Activated CD4-positive, alpha-beta T cell treated with anti-CD3 and anti-CD28 coated beads, Interleukin-10, Interleukin-2, amounts not matched to agents 100 ng/mL and 50 ng/mL, durations not matched to agents 16 hours and 8 hours (primary cell): ENCODE data around the gene GOLGA7B.

Experiments used
- DNase-seq: peaks from one replicate; pipeline ENCODE4 v3.0.0-alpha.2; 2020

The GOLGA7B gene

DNA sequence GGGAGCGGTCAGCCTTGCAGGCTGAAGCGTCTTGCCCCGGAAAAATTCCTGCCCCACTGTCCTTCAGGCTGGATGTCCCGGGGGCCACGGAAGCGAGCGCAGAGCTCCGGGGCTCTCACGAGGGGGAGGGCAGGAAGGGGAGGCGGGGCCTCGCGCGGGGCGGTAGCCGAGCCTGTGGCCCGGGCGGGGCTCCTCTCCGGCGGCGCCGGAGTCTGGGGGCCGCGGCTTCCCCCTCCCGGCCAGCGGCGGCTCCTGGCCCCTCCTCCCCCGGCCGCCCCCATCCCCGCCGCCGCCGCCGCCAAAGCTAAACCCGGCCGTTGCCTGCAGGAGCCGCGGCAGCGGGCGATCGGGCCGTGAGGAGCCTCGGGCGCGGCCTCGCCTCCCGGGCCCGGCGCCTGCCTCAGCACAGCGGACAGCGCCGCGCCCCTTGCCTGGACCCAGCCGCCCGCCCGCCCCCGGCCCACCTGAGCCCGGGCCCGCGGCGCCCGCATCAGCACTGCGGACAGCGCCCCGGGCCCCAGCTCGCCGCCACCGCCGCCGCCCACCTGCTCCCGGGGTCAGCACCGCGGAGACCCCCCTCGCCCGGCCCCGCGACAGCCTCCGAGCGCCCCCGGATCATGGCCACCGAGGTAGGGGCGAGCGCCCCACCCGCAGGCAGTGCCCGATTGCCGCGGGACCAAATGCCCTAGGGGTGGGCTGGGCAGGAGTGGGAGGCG, at the start of gene GOLGA7B:
Gene GOLGA7B, plus strand, starts transcription at position 157 of the 716 bp plus-strand sequence. Its CDS starts 461 bp downstream, at position 618.
- peak; percentile 50 for DNase-seq

DNA sequence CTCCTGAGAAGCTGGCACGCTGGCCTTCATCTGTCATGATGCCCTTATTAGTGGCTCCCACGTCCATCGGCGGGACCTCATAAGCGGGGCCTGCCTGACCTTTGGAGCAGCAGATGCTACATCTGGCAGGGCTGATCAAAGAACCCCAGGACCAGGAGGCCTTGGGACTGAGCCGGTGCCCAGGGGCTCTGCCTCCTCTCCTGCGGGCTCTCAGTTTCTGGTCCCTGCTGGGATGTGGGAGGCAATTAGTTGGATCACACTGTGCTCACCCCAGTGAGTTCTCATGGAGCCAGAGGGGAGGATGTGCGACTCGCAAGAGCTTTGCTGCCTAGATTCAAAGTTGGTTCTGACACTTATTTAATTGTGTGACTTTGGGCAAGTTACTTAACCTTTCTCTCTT, 49.2 kb upstream of the GOLGA7B start:
- DNase-seq, result no peak

DNA sequence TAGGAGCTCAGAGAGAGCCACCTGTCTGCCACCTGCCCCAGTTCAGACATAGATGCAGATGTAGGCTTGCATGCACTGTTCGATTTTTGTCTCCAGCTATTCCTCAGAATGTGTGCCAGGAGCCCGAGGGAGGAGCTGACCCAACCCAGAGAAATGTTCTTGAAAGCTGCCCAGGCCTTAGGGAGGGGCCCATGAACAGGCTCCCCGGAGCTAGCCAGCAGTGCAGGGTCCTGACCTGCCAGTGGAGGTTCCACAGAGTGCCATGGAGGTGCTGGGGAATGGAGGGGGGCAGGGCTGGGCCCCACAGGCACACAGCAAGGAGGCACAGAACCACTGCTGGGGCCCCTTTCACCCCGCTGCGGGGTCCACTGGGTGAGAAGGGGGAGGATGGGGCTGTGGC, 48.2 kb upstream of the GOLGA7B start:
- no peak for DNase-seq

DNA sequence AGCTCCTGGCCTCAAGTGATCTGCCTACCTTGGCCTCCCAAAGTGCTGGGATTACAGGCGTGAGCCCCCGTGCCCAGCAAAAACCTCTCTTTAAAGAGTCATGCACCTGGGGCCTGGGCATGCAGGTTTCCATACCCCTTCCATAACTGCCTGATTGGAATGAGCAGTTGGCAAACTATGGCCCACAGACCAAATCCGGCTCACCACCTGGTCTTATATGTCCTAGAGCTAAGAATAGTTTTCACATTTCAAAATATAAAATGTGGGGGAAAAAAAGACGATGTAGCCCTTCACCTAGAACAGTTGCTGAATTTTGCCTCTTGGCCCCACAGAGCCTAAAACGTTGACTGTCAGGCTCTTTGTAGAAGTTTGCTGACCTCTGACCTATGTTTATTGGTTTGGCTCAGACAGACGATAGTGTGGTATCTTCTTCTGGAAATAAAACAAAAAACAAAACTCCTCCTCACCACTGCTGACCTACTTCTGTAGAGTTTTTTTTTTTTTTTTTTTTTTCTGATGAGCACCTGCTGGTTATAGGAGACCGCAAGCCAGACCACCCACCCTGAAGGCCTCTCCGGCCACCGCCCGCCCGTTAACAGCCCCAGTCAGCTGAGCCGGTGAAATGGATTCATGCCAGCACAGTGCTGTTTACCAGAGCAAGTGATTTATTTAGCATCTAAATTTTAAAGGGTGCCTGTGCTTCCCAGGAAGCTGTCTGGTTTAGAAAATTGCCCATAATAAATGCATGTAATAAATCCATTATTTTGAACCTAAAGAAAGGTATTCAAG, 44.4 kb upstream of the GOLGA7B start:
- no peak for DNase-seq

DNA sequence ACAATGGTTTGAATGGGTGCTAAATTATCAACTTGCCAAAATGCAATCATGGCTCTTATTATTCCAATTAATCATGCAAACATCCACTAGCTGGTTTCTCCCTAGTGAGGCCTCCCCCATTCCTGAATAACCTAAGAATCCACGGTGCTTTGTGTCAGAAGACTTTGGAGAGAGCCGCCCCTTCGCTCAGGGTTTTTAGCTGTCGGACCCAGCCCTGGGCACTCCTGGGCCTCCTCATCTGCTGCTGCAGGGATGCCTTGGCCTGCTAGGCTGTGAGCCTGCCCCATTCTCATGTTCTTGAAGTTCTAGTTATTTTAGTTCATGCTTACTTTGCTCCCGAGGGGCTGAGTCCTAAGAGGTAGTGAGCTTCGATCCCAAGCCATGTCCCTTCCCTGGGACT, 43.7 kb upstream of the GOLGA7B start:
- no peak for DNase-seq

DNA sequence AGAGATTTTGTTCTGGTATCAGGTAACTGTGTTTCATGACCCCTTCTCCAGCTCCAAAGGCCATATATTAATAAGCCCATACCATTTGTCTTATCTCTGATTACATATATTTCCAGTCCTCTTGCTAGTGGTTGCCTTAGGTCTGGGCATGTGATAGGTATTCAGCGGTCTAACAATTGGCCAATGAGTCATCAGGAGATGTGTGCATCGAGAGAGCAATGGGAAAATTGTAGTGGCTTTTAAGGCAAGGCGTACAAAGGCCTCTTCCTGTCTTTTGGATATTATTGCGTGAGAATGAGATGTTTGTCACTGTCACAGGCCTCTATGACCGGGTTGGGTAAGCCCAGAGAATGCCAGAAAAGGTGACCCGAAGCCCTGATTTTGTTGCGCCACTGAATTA, 39.2 kb upstream of the GOLGA7B start:
- DNase-seq, result no peak

DNA sequence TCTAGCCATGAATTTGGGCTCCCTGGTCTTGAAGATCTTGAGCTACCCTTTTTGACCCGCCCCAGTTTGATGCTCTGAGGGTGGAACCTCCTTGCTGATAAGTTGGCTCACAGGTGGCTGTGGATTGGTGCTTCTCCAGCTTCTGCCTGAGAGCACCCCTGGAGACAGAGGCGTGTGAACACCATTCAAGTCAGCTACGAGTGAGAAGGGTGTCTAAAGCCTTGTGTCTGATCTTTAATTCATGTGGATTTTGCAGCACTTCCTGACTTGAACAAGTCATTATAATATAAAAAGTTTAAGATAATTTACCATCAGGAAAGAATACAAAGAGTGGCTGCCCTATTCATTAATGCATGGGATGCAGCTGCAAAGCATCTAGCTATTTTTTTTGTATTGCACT, 37.7 kb upstream of the GOLGA7B start:
- no peak for DNase-seq

DNA sequence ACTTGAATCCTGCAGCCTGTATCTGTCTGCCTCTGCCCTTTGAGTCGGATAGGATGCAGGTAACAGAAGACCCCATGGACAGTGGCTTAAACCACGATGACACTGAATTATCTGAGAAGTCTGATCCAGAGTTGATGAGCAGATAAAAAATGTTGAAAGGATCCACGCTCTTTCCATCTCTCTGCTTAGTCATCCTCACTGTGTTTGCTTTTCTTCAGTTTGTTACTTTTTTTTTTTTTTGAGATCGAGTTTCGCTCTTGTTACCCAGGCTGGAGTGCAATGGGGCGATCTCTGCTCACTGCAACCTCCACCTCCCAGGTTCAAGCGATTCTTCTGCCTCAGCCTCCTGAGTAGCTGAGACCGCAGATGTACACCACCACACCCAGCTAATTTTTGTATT, 36.9 kb upstream of the GOLGA7B start:
- no peak for DNase-seq

DNA sequence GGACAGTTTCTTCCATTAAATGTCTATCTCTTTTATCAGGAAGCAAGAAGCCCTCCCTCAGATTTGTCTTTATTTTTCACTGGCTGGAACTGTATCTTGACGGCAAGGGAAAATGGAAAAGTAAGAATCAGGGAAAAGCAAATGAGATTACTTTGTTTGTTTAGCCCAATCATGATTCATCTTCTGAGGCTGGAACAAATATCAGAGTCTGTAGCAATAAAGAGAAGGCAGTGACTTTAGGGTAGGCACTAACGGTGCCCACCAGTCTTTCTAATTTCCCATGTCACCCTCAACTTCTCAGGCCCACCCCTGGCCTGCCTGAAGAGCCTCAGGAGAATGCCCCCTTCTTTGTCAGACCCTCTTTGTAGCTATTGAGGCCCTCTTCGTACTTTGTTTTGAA, 36.3 kb upstream of the GOLGA7B start:
- no peak for DNase-seq

DNA sequence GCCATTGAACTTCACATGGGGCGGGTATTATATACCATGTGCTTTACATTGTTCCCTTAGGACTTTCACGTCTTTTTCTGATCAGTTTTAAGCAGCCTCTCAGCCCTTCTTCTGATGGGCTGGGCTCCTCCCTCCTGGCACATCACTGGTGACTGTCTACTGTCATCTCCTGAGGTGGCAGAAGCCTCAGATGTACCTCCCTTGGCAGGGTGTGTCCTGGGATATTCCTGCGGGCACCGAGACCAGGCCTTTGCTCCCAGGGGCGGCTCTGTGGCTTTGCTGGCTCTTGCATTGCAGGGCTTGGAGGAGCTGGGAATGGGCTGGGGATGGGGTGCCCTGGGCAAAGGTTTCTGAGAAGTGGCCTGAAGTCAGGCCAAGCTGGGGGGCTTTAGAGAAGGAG, 34.6 kb upstream of the GOLGA7B start:
- no peak for DNase-seq

DNA sequence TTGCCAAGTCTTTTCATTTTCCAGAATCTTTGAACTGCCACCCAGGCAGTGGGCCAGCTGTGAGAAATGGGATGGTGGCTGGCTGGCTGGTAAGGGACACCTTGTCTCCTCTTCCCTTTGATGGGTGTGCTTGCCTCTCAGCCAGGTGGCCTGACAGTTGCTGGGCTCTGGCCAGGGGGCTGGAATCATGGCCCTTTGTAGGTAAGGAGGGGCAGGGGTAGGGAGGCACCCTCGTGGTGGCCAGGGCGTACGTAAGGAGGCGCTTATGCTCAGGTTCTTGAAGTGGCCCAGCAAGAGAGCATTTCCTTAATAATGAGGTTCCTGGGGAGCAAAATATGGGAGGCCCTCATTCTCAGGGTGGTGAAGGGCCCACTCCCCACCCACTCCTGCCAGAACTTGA, 33.0 kb upstream of the GOLGA7B start:
- DNase-seq, result no peak

DNA sequence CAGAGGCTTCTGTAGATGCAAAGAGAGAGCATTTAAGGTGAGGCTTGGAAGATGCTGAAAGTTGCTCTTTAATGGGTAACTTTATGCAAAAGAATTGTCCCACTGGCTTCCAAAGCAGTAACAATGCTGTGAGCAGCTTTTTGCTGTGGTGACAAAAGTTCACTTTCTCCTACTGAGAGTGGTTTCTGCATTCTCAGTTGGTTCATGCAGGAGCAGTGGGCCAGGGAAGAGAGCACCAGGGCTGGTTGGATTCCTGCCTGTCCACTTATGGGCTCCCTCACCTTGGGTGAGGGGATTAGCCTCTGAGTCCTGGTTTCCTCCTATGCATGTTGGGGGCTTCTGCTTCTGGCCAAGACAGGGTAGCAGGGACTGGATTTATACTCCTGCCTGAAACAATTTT, 31.1 kb upstream of the GOLGA7B start:
- DNase-seq, result no peak

DNA sequence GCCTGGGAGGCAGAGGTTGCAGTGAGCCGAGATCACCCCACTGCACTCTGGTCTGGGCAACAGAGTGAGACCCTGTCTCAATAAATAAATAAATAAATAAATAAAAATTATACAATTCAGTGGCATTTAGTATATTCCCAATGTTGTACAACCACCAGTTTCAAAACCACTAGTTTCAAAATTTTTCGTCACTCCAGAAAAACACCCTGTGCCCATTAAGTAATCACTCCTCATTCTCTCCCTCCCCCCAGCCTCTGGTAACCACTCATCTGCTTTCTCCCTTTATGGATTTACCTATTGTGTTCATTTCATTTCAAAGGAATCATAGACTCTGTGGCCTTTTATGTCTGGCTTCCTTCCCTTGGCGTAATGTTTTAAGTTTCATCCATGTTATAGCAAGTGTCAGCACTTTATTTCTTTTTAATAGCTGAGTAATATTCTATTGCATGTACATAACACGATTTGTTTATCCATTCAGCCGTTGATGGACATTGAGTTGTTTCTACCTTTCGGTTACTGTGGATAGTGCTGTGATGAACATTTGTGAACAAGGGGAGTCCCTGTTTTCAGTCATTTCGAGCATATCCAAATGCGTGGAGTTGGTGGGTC, 29.4 kb upstream of the GOLGA7B start:
- DNase-seq, result no peak

DNA sequence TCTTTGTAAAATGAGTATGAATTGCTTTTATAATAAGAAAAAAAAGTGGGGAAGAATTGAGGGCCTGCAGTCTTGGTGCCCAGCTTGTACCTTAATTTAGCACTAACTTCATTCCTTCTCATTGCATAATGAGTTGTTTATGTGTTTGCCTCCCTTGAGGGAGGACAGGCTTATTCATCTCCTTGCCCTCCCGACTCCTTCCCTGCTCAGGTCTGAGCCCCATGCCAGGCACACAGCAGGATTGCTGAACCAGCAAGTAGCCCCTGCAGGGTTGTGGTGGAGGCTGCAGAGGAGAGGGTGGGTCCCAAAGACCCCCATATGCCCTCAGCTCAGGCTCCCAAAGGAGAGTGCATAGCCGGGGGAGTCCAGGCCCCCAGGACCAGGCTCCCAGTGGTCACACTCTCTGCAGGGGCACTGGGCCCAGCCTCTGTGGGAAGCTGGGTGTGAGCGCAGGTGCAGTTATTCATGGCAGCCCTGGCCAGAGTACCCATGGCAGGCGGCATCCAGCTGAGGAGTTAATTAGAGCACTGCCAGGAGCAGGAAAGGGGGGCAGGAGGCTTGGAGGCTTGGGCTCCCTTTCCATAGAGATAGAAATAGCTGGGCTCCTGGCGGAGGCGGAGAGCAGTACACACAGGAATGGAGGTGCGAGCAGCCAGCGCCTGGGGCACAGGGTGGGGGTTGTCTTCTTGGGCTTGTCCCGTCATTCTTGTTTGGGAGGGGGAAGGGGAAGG, 28.2 kb upstream of the GOLGA7B start:
- no peak for DNase-seq

DNA sequence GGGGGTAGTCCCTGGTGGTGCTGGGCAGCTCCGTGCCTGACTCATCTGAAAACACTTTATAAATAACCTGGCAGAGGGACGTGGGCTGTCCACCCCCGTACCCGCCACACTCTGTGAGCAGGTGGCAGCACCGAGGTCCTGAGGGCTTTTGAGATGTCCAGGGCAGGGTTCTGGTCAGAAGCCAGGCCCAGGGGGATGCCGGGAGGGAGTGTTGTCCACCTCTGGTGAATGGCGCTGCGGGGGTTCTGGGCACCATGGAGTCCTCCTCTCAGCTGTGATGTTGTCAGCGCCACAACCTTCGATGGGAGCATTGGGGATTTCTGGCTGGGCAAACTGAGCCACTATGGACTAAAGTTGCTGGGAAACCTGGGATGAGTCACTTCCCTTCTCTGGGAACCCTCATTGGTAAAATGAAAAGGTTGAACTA, 27.4 kb upstream of the GOLGA7B start:
- DNase-seq, result no peak

DNA sequence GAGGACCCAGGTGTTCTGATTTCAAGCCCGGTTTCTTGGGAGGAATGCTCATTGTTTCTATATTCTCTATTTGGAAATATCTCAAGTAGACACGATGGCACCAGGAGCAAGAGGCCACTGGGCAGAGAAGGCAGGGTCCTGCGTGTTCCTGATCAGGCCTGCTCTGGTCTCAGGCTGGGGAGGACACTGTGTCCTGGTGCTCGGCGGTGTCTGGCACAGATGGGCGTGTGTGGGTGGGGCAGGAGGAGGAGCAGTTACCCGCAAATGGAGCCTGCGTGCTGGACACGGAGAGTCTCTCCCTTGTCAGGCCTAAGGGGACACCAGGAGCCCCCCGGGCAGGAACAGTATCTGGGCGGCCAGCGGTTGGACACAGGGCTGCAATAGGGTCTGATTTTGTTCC, 25.9 kb upstream of the GOLGA7B start:
- no peak for DNase-seq

DNA sequence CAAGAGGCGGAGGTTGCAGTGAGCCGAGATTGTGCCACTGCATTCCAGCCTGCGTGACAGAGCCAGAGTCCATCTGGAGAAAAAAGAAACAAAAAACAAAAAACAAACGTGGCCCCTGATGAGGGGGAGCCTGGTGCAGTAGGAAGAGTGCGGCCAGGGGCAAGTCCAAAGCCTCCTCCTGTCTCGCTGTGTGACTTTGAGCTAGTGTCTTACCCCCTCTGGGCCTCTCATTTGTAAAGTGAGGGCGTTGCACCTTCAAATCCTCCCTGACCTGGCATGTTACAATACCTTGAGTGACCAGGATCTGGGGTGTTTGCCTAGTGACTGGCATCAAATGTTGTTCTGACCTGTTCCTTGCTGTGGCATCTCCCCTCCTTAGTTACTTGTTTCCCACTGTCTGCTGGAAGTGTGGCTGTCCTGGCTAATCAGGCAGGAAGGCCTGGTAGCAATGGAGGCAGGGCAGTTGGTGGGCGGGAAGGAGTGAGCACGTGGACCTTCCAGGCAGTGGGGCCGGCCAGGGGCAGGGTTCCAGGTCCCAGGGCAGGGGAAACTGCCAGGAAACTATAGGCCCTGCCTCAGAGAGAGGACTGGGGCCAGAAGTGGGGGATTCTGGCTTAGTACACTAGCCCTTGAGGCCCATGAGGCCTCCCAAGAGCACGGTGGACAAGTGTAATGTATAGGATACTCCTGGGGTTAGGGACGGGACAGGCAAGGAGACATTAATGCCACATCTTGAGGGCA, 24.5 kb upstream of the GOLGA7B start:
- no peak for DNase-seq

DNA sequence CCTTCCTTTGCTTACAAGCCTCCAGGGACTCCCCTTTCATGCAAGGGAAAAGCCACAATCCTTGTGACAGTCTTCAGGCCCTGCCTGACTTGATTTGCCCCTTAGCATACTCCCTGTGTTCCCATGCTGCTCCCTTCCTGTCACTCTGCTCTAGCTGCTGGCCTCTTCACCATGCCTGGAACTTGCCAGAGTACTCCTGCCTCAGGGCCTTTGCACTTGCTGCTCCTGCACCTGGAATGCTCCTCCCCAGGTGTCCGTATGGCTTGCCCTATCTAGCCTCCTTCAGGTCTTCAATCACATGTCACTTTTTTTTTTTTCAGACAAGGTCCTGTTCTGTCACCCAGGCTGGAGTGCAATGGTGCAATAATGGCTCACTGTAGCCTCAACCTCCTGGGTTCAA, 22.8 kb upstream of the GOLGA7B start:
- no peak for DNase-seq

DNA sequence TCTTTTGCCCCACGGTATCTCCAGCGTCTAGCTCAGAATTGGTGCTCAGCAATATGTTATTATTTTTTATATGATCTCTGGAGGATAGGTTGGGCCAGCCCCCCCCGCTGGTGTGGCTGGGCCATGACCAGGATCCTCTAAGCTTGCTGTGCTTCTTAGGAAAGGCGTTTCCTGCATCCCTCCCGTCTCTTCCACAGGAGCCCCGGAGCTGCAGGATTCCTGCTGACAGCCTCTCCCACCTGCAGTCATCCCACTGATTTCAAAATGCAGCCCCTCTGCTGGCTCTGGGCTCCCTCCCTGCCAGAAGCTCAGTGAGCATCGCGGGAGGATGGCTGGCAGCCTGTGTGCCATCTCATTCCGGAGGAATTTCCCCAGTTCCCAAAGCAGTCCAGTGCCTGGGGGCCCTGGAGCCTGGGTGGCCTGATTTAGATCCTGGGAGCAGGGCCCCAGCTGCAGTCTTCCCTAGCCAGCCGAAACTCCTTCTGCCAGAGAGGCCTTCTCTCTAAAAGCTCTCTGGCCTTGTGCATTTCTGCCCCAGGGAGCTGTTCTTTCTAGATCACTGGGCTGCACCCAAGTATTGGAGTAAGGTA, 21.8 kb upstream of the GOLGA7B start:
- no peak for DNase-seq

DNA sequence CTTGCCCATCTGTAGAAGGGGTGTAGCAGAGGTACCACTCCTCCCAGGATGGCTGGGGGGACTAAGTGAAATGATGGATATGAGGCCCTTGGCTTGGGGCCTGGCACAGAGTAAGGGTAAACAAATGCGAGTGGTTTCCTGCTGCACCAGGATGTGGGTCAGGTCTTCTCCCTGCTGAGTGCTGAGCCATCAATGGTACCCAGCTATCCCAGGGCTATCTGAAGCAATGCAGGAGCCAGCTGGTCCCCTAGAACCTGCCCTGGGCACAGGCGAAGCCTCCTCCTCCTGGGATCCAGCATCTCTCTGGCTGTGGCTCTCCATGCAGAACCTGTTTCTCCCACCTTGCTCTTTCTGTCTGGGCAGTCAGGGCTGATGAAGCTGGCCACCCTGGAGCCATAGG, 20.9 kb upstream of the GOLGA7B start:
- no peak for DNase-seq

DNA sequence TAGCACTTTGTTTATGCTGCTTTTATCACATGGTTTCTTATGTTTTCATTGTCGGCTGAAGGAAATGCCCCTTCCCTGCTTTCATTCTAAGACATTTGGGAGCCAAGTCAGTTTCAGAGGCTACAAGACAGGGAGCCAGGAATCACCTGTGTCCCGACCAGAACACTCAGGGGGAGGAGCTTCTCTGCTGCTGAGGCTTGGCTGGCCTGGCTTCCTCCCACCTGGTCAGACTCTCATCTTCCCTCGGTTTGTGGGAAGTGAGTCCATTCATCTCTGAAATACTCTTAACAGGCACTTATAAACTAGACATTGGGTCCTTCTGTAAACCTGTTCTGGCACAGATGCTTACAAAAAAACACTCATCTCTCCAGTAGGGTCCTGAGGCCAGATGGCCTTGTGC, 19.6 kb upstream of the GOLGA7B start:
- no peak for DNase-seq

DNA sequence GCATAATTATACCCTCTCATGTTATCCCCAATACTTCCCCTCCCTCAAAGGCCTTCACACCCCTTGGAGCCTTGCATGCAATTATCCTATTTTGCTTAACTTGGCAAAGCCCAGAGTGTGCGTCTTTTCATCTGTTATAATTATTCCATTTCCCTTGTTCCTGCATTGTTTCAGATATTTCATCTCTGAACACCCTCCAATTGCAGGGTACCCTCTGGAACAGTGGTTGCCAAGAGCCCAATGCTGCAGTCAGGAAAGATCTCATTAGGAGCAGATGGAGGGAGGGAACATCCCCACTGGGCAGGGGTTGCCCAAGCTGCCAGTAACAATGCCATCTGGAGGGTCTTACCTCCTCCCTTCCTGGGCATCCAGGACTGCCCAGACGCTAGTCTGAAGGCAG, 18.4 kb upstream of the GOLGA7B start:
- no peak for DNase-seq
